Left forelimb (tissue), 1 donor: ENCODE measurements around the gene KLF15.

ENCODE experiments used
- DNase-seq: peaks from one replicate; pipeline ENCODE4 v3.0.0-alpha.2; 2018; ENCODE audit warnings: low spot score

KLF15 gene

GRCh38 chr3:126306397-126306796 lies 50.8 kb downstream of the KLF15 start:
- no peak for DNase-seq

DNA sequence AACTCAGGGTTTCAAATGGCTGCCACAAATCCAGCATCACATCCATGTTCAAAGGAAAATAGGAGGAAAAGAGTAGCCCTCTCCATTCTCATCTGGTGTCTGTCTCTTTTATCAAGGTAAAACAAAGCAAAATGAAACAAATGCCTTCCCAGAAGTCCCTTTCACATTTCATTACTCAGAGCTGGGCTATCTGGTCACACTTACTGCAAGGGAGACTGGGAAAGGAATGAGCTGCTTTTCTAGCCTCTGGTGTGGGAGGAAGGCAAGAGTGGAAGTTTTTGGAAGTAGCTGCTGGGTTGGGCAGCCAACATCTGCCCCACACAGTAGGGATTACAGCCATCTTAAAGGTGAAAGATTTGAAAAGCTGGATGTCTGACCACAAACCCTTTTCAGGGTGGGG lies 51.8 kb downstream of the KLF15 start:
- DNase-seq = no peak

DNA sequence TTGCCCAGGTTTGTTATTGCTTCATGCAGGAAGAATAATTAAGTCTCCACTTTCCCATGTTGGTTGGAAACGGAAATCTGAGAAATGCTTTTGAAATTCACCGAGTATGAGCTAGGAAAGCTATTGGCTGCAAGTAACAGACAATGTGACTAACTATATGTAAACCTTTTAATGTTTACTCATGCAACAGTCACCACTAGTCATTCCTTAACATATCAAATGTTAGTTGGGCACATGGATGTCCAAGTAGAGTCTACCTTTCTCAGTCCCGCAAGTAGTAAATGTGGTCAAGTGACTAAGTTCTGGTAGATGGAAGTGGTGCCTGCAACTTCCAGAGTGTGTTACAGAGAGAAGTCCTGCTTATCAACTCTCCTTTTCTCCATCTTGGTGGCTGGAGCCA lies 52.5 kb downstream of the KLF15 start:
- DNase-seq = no peak

DNA sequence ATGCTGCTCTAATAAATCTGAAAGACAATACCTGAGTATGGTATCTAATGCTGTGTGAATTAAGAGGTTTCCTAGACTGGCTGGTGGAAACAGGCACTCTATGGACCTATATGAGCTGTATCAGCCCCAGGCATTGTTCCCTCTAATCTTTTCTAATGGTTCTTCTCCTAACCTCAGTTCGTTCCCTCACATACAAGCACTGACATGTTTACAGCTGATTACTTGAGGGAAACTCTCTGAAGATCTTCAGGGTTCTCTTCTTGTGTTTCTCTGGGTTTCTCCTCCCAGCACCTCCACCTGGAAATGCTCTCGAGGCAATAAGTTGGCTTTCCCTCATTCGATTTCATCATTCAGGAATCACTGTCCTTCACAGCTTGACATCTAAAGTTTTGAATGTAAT lies 52.9 kb downstream of the KLF15 start:
- DNase-seq = no peak

GRCh38 chr3:126303272-126303671 lies 53.9 kb downstream of the KLF15 start:
- DNase-seq = no peak

- DNase-seq = no peak
Measured at GRCh38 chr3:126300761-126301481, 56.3 kb downstream of the KLF15 start.

DNA sequence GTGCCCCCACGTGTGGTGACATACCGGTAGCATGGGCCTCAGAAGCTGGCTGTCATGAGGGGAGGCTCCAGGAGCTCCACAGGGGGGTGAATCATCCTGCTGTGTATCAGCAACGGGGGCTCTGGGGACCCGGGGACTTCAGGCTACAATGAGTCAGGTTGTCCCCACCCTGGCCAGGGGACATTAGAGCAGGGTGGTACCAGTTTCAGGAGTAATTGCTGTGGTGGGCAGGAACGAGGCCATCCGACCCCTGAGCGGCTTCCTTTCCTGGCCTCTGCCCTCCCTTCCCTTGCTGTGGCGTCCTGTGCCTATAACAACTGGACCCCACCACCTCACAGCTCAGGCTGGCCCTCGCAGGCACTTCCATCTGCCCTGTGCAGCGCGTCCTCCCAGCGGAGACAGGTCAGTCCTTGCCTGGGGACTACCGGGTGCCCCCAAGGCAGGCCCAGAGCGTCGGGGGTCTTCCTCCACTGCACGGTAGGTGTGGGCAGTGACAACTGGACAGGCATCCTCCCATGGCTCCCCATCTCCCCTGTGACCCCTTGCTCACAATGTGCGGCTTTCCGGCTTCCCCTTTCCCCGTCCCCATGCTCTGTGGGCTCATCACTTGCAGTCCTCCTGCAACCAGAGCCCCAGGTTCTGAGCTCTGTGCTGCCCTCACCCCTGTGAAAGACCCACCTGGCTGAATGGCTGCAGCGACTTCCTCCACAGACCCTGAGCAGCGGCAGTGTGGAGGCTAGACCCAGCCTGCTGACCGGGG lies 57.0 kb downstream of the KLF15 start:
- no peak for DNase-seq

DNA sequence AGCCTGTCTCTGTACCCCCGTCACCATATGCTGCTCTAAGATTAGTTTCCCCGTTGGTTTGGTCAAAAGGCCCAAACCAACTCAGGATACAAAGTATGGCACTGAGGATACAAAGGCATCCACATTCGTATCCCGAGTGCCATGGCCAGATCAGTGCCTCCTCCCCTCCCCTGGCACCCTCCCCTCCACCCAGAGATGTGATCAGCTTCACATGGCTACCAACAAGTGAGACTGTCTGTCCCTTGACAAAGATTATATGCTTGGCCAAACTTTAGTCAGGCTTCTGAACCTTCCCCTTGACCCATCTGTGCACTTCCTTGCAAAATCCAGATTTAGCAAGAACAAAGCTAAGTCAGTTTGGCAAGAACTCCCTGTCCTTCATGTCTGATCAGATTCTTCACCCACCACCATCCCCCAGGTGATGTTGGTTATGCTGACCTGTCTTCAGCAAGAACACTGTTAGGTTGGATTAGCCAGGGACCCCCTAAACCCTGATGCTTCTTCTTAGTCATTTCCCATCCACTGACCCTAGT lies 61.7 kb downstream of the KLF15 start:
- no peak for DNase-seq

DNA sequence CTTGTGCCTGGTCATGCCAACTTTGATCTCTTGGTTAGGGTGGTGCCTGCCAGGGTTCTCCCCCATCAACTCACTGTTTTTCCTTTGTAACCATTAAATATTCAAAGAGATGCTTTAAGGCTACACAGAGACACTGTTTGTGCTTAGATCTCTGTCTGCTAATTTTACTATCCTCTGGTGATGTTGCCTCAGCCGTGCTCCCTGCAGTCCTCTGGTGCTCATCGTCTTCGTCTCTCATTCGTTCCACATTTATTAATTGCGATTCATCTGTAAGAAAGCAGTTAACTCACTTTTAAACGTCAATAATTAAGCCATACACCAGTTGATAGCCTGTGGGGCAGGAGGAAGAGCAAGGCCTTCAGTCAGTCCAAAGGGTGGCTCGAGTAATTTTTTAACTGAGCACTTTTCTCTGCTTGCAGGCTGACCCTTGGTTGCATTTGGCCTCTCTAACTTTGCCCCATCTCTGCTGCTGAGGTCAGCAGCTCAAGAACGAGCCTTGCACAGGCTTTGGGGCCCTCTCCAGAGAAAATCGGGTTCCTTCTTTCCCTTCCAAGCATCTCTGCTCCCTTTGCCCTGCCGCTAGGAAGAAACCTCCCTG lies 62.9 kb downstream of the KLF15 start:
- no peak for DNase-seq

- DNase-seq = no peak
Measured at GRCh38 chr3:126293370-126294082, 63.7 kb downstream of the KLF15 start.
